Measurements from ENCODE around the gene MRLN.

Gene MRLN

DNA sequence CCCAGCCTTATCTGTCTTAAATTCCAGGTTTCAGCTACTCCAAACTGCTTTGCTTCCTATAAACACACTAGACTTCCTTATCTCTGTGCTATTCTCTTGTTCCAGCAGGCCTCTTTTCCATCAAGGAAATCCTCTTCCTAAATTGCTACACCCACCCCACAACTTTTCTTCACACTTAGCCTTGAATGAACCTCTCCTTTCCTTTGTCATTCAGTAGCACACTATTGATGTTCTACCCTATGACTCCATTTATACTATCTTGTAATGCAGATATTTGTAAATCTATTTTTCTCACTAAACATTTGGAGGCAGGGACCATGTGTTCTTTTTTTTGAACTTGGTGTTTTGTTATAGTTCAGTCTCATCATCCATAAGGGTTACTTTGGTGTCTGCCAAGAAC lies 47.3 kb downstream of the MRLN start:
- TF ChIP-seq EZH2phosphoT487 (IDR thresholded peaks at IDR 0.05; ENCODE audit: low read depth) = no peak
- TF ChIP-seq, protein P1, sequence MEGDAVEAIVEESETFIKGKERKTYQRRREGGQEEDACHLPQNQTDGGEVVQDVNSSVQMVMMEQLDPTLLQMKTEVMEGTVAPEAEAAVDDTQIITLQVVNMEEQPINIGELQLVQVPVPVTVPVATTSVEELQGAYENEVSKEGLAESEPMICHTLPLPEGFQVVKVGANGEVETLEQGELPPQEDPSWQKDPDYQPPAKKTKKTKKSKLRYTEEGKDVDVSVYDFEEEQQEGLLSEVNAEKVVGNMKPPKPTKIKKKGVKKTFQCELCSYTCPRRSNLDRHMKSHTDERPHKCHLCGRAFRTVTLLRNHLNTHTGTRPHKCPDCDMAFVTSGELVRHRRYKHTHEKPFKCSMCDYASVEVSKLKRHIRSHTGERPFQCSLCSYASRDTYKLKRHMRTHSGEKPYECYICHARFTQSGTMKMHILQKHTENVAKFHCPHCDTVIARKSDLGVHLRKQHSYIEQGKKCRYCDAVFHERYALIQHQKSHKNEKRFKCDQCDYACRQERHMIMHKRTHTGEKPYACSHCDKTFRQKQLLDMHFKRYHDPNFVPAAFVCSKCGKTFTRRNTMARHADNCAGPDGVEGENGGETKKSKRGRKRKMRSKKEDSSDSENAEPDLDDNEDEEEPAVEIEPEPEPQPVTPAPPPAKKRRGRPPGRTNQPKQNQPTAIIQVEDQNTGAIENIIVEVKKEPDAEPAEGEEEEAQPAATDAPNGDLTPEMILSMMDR (IDR thresholded peaks at IDR 0.05; ENCODE audit: low read depth, low read length) = no peak
- Histone ChIP-seq H3K4me3 (ENCODE audit: low read length) (no peak overlapping the region), H3K9ac (ENCODE audit: low read length) (no peak overlapping the region), H3K79me2 (ENCODE audit: low read length) (peaks cover 24% of the 10 kb centered on the region), H4K20me1 (ENCODE audit: insufficient read depth, low read length) (no peaks in the 10 kb centered on the region), H3K4me1 (ENCODE audit: low read length) (peaks cover 12% of the 10 kb centered on the region), H2AFZ (ENCODE audit: low read depth, low read length) (no peak overlapping the region), H3K27me3 (ENCODE audit: low read depth, low read length) (no peaks in the 10 kb centered on the region), H3K9me3 (ENCODE audit: insufficient read depth, low read length) (no peaks in the 10 kb centered on the region), H3K27ac (ENCODE audit: low read length) (no peak overlapping the region), H3K4me2 (ENCODE audit: low read length) (no peak overlapping the region), H3K36me3 (replicated peaks; ENCODE audit: low read depth, low read length) (peaks cover 14% of the 10 kb centered on the region)

GRCh38 chr10:59704630-59705029 lies 48.6 kb downstream of the MRLN start:
- no peaks in the 10 kb centered on the region for H3K9me3 ChIP-seq (ENCODE audit: insufficient read depth, low read length)
- no peak overlapping the region for H3K4me3 ChIP-seq (ENCODE audit: low read length)
- no peak overlapping the region for H2AFZ ChIP-seq (ENCODE audit: low read depth, low read length)
- peaks cover 8% of the 10 kb centered on the region for H3K4me1 ChIP-seq (ENCODE audit: low read length)
- TF ChIP-seq, protein P1 (IDR thresholded peaks at IDR 0.05; ENCODE audit: low read depth, low read length) = no peak
- TF ChIP-seq EZH2phosphoT487 (IDR thresholded peaks at IDR 0.05; ENCODE audit: low read depth) = no peak
- no peak overlapping the region for H3K27ac ChIP-seq (ENCODE audit: low read length)
- H4K20me1 ChIP-seq (ENCODE audit: insufficient read depth, low read length) = no peaks in the 10 kb centered on the region
- peaks cover 14% of the 10 kb centered on the region for H3K36me3 ChIP-seq (replicated peaks; ENCODE audit: low read depth, low read length)
- H3K79me2 ChIP-seq (ENCODE audit: low read length) = peaks cover 24% of the 10 kb centered on the region
- no peak overlapping the region for H3K9ac ChIP-seq (ENCODE audit: low read length)
- no peak overlapping the region for H3K4me2 ChIP-seq (ENCODE audit: low read length)
- no peaks in the 10 kb centered on the region for H3K27me3 ChIP-seq (ENCODE audit: low read depth, low read length)

- Histone ChIP-seq H3K36me3 (replicated peaks; ENCODE audit: low read depth, low read length) (peaks cover 11% of the 10 kb centered on the region), H3K4me2 (ENCODE audit: low read length) (no peak overlapping the region), H4K20me1 (ENCODE audit: insufficient read depth, low read length) (no peaks in the 10 kb centered on the region), H3K79me2 (ENCODE audit: low read length) (peaks cover 18% of the 10 kb centered on the region), H3K9ac (ENCODE audit: low read length) (no peak overlapping the region), H3K27ac (ENCODE audit: low read length) (no peak overlapping the region), H3K27me3 (ENCODE audit: low read depth, low read length) (no peaks in the 10 kb centered on the region), H2AFZ (ENCODE audit: low read depth, low read length) (no peak overlapping the region), H3K4me3 (ENCODE audit: low read length) (no peak overlapping the region), H3K4me1 (ENCODE audit: low read length) (no peaks in the 10 kb centered on the region), H3K9me3 (ENCODE audit: insufficient read depth, low read length) (no peaks in the 10 kb centered on the region)
- TF ChIP-seq EZH2phosphoT487 (IDR thresholded peaks at IDR 0.05; ENCODE audit: low read depth) = no peak
- TF ChIP-seq, protein P1 (IDR thresholded peaks at IDR 0.05; ENCODE audit: low read depth, low read length) = no peak
Observed at GRCh38 chr10:59702347-59702746, 50.9 kb downstream of the MRLN start.

- Histone ChIP-seq H3K4me1 (ENCODE audit: low read length) (no peaks in the 10 kb centered on the region), H3K27ac (ENCODE audit: low read length) (no peak overlapping the region), H3K79me2 (ENCODE audit: low read length) (peaks cover 10% of the 10 kb centered on the region), H3K4me2 (ENCODE audit: low read length) (no peak overlapping the region), H4K20me1 (ENCODE audit: insufficient read depth, low read length) (no peaks in the 10 kb centered on the region), H3K27me3 (ENCODE audit: low read depth, low read length) (no peaks in the 10 kb centered on the region), H3K36me3 (replicated peaks; ENCODE audit: low read depth, low read length) (peaks cover 11% of the 10 kb centered on the region), H3K4me3 (ENCODE audit: low read length) (no peak overlapping the region), H3K9me3 (ENCODE audit: insufficient read depth, low read length) (no peaks in the 10 kb centered on the region), H2AFZ (ENCODE audit: low read depth, low read length) (no peak overlapping the region), H3K9ac (ENCODE audit: low read length) (no peak overlapping the region)
- no peak for TF ChIP-seq EZH2phosphoT487 (IDR thresholded peaks at IDR 0.05; ENCODE audit: low read depth)
- TF ChIP-seq, protein P1 (IDR thresholded peaks at IDR 0.05; ENCODE audit: low read depth, low read length) = peak; percentile 20; the same call in 1 of the 2 replicates
Observed at GRCh38 chr10:59700709-59701108, 52.5 kb downstream of the MRLN start.

All from OCI-LY3 (cell line).